Panc1 (cell line): ENCODE measurements around the gene LTF.

ENCODE experiments used
- CTCF ChIP-seq: fragments of 450-650 bp; IDR thresholded peaks from 2 replicates; pipeline ENCODE4 v1.5.1; 2017; ENCODE audit warnings: mild to moderate bottlenecking
- POLR2AphosphoS5 ChIP-seq: IDR thresholded peaks from 2 replicates; pipeline ENCODE4 v1.6.1; 2012; ENCODE audit warnings: mild to moderate bottlenecking, low read depth, low read length, moderate library complexity

GRCh38 chr3:46468753-46469600 is 4.3 kb upstream of the LTF start:
- TF ChIP-seq CTCF (no peak), POLR2AphosphoS5 (no peak)
